Measurements from ENCODE around the gene PER1.

DNA sequence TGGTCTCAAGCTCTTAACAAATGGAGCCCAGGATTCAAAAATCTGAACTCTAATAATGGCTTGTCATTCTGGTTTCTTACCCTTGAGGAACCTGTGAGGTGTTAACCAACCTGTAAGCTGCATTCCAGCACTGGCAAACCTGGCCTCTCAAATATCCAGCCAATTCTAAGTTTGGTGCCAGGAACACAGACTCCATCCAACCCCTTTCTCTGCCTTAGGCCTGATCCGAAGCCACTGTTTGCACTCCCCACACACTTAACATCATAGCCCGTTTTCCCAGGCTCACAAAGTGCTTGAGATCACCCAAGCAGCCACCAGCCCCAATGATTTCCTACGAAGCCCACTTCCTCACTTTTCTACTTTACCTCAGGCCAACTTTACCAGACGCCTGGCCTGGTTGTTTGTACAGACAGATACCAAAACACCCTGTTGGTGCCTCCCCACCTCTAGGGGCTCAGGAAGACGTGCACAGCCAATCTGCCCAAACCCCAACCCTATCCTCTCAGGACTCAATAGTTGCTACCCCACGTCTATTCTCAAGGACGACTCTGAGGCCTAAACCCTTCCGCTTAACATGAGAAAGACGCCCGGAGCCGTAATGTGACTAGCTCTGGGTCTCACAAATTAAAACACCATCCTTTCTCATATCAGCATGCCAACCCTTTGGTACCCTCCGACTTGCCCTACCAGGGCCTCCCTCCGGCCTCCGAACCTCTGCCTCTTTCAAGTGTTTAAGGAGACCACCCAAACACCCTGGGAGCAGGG, 3.2 kb upstream of the PER1 start:
- TF ChIP-seq EZH2 (IDR thresholded peaks at IDR 0.05; ENCODE audit: insufficient read depth, poor library complexity, severe bottlenecking), result no peak
- TF ChIP-seq EZH2phosphoT487 (IDR thresholded peaks at IDR 0.05; ENCODE audit: insufficient read depth, low read depth), result no peak
